Testis (tissue), 3 donors: ENCODE data around the gene ZNF488. TPM values are rescaled to one million over a fixed set of nuclear protein-coding genes. Genes with fewer than 3 reads are reported as not detected.

ENCODE experiments used
- DNase-seq: peaks from one replicate; pipeline ENCODE4 v3.0.0-alpha.2; 2019
- H3K27ac ChIP-seq, 2 donors: fragments of 200-600 bp; sonication (generic); one replicate each; pipeline ENCODE4 v1.5.1; 2019
- H3K27me3 ChIP-seq: fragments of 200-600 bp; sonication (generic); one replicate; pipeline ENCODE4 v1.5.1; 2019
- H3K36me3 ChIP-seq: fragments of 200-600 bp; sonication (generic); one replicate; pipeline ENCODE4 v1.5.1; 2017; ENCODE audit warnings: low read depth; ENCODE audit errors: missing control alignments
- H3K4me1 ChIP-seq: fragments of 200-600 bp; sonication (generic); one replicate; pipeline ENCODE4 v1.5.1; 2019
- H3K4me3 ChIP-seq, 2 donors: fragments of 200-600 bp; sonication (generic); one replicate each; pipeline ENCODE4 v1.5.1; 2017 to 2019
- H3K9me3 ChIP-seq: fragments of 200-600 bp; sonication (generic); one replicate; pipeline ENCODE4 v1.5.1; 2017
- CTCF ChIP-seq, 3 experiments: fragments of 450-650 bp in 2 of 3; fragments of 200-600 bp in 1 of 3; sonication (generic) in 1 of 3; IDR thresholded peaks; one replicate each; pipeline ENCODE4 v1.5.1; 2016 to 2019; ENCODE audit warnings: antibody characterized with exemption in 3 of 3, mild to moderate bottlenecking in 2 of 3, moderate library complexity in 1 of 3
- POLR2A ChIP-seq: fragments of 450-650 bp; IDR thresholded peaks from one replicate; pipeline ENCODE4 v1.6.1; 2017; ENCODE audit warnings: antibody characterized with exemption, mild to moderate bottlenecking, moderate library complexity
- WGBS, 2 donors: methylation state at CpG; one replicate each; pipeline ENCODE4 v1.1.5; 2018; 5-methylcytosine and 5-hydroxymethylcytosine counted together
- intact Hi-C: fragments of 100-400 bp; cut with DNase I; formaldehyde crosslinking; loops from one replicate; pipeline ENCODE4 v1.15.1; 2023; ENCODE audit warnings: low total_unique reads
- polyA plus RNA-seq: library from polyadenylated mRNA; stranded (reverse); fragments of 350-450 nt; fragmentation: Illumina TruSeq; extraction: RNeasy Lipid Tissue Mini Kit (QIAGEN cat#74804); gene quantifications from one replicate; pipeline ENCODE4 v1.2.3, GENCODE V29; 2014; ENCODE audit warnings: low read depth, low replicate concordance; ENCODE audit not compliant: insufficient read depth
- total RNA-seq, 2 donors: library from RNA; depleted of rRNA; stranded (reverse); fragments of >200 nt; gene quantifications; one replicate each; pipeline ENCODE4 v1.2.3, GENCODE V29; 2016

The ZNF488 gene
- total and polyA plus RNA-seq, 3 donors from 2014 or later = 2.0 to 3.2 (median 2.7) TPM

DNA sequence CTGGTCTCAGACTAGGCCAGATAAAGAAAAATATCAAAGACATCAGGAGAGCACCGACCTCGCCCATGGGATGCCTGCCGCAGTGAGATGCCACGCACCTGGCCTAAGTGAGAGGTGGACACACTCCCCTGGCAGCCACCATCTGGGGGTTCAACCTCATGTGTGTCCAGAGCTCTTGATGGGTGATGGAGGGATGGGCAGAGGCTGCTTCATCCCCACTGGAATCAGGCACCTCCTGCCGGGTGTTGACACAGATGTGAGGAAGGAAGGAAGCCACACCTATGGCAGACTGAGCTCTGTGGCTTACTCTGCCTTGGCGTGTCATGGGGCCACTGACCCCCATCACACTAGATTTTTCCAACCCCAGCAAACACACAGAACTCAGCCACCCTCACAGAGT is 11.4 kb downstream of the ZNF488 start:
- TF ChIP-seq POLR2A = no peak
- TF ChIP-seq CTCF (IDR thresholded peaks at IDR 0.05) = no peak
- DNase-seq = peak; percentile 3
- Histone ChIP-seq H3K36me3 (no peaks in the 10 kb centered on the region), H3K27me3 (no peaks in the 10 kb centered on the region), H3K27ac (no peak overlapping the region), H3K4me1 (no peaks in the 10 kb centered on the region), H3K4me3 (no peak overlapping the region), H3K9me3 (no peaks in the 10 kb centered on the region)
- intact Hi-C loops = no loop called here
- 89 to 93% methylated on average over 4 to 6 of the region's 6 CpGs for WGBS, 2 donors

GRCh38 chr10:47371629-47372485 is 12.2 kb downstream of the ZNF488 start:
- no peak for TF ChIP-seq POLR2A
- TF ChIP-seq CTCF (IDR thresholded peaks at IDR 0.05) = no peak

GRCh38 chr10:47370878-47371277 is 13.2 kb downstream of the ZNF488 start:
- DNase-seq = peak; percentile 12
- H3K9me3 ChIP-seq = no peaks in the 10 kb centered on the region
- WGBS, 2 donors = 91 to 94% methylated on average over 7 of the region's 7 CpGs

More at GRCh38 chr10:47371629-47372485, 12.2 kb downstream of the ZNF488 start:
- intact Hi-C loops = no loop called here
- H3K36me3 ChIP-seq = no peaks in the 10 kb centered on the region
- WGBS, 2 donors = 77 to 85% methylated on average over 7 of the region's 7 CpGs
- H3K9me3 ChIP-seq = no peaks in the 10 kb centered on the region
- no peaks in the 10 kb centered on the region for H3K27me3 ChIP-seq
- H3K27ac ChIP-seq = no peak overlapping the region
- DNase-seq = no peak
- H3K4me3 ChIP-seq = no peak overlapping the region
- no peaks in the 10 kb centered on the region for H3K4me1 ChIP-seq

GRCh38 chr10:47370015-47370767 is 13.9 kb downstream of the ZNF488 start:
- Histone ChIP-seq H3K9me3 (no peaks in the 10 kb centered on the region), H3K27ac (no peak overlapping the region), H3K27me3 (no peaks in the 10 kb centered on the region), H3K4me1 (no peaks in the 10 kb centered on the region), H3K36me3 (no peaks in the 10 kb centered on the region), H3K4me3 (no peak overlapping the region)
- WGBS, 2 donors = 95 to 96% methylated on average over 11 of the region's 11 CpGs
- TF ChIP-seq CTCF (IDR thresholded peaks at IDR 0.05) = no peak
- TF ChIP-seq POLR2A = no peak
- peak; percentile 5 for DNase-seq
- intact Hi-C loops = no loop called here

More at GRCh38 chr10:47370878-47371277, 13.2 kb downstream of the ZNF488 start:
- no peak for TF ChIP-seq POLR2A
- no peak for TF ChIP-seq CTCF (IDR thresholded peaks at IDR 0.05)
- H3K27ac ChIP-seq = no peak overlapping the region
- no peaks in the 10 kb centered on the region for H3K36me3 ChIP-seq
- intact Hi-C loops = no loop called here
- no peaks in the 10 kb centered on the region for H3K4me1 ChIP-seq
- H3K4me3 ChIP-seq = no peak overlapping the region
- H3K27me3 ChIP-seq = no peaks in the 10 kb centered on the region
